DOHH2 (cell line): ENCODE results near the gene TNFSF9.

Experiments used
- CTCF ChIP-seq: fragments of 200-600 bp; sonication (generic); IDR thresholded peaks from one replicate; pipeline ENCODE4 v1.5.1; 2014; ENCODE audit warnings: antibody characterized with exemption, mild to moderate bottlenecking, low read depth, low read length; ENCODE audit not compliant: poor library complexity, severe bottlenecking
- EZH2phosphoT487 ChIP-seq: fragments of 200-600 bp; sonication (generic); IDR thresholded peaks from 2 replicates; pipeline ENCODE4 v1.6.1; 2017; ENCODE audit warnings: borderline replicate concordance, mild to moderate bottlenecking, antibody characterized with exemption, low read length, moderate library complexity, mixed read lengths

- no peak for TF ChIP-seq CTCF
- TF ChIP-seq EZH2phosphoT487, result no peak
Observed at GRCh38 chr19:6509118-6509971, 21.5 kb upstream of the TNFSF9 start.
